HS-27A (cell line): Measurements from ENCODE around the gene TGM4.
A peak's percentile ranks its signal among the peaks of the same experiment; 100 is the strongest.

Experiments used
- DNase-seq: peaks from one replicate; pipeline ENCODE4 v3.0.0-alpha.2; 2012; ENCODE audit warnings: low read depth, missing footprints

The TGM4 gene

GRCh38 chr3:44880284-44880683 is 5.9 kb downstream of the TGM4 start:
- DNase-seq, result no peak

GRCh38 chr3:44883213-44883955 is 9.0 kb downstream of the TGM4 start:
- no peak for DNase-seq

- peak; percentile 97 for DNase-seq
These were observed 9.6 kb downstream of the TGM4 start for GRCh38 chr3:44883999-44884431.

- peak; percentile 96 for DNase-seq
These were observed 11.2 kb downstream of the TGM4 start for GRCh38 chr3:44885618-44886017.

- no peak for DNase-seq
These were observed 12.2 kb downstream of the TGM4 start for GRCh38 chr3:44886561-44886960.

GRCh38 chr3:44887101-44887500 is 12.7 kb downstream of the TGM4 start:
- DNase-seq, result no peak

GRCh38 chr3:44890258-44890657 is 15.8 kb downstream of the TGM4 start:
- DNase-seq, result no peak

GRCh38 chr3:44890852-44891251 is 16.4 kb downstream of the TGM4 start:
- DNase-seq, result no peak

- DNase-seq, result no peak
These were observed 18.3 kb downstream of the TGM4 start for GRCh38 chr3:44892689-44893088.

- no peak for DNase-seq
These were observed 18.7 kb downstream of the TGM4 start for GRCh38 chr3:44893097-44893496.

- DNase-seq, result no peak
These were observed 20.1 kb downstream of the TGM4 start for GRCh38 chr3:44894485-44894884.

- DNase-seq, result no peak
These were observed 22.0 kb downstream of the TGM4 start for GRCh38 chr3:44896440-44896839.

GRCh38 chr3:44899683-44900367 is 25.4 kb downstream of the TGM4 start:
- DNase-seq, result no peak

GRCh38 chr3:44902628-44903027 is 28.2 kb downstream of the TGM4 start:
- DNase-seq, result no peak

- no peak for DNase-seq
These were observed 28.9 kb downstream of the TGM4 start for GRCh38 chr3:44903314-44903713.

- no peak for DNase-seq
These were observed 29.3 kb downstream of the TGM4 start for GRCh38 chr3:44903751-44904150.

GRCh38 chr3:44905446-44906157 is 31.2 kb downstream of the TGM4 start:
- DNase-seq, result no peak

- no peak for DNase-seq
These were observed 32.6 kb downstream of the TGM4 start for GRCh38 chr3:44906997-44907396.

- DNase-seq, result no peak
These were observed 33.2 kb downstream of the TGM4 start for GRCh38 chr3:44907612-44908011.

GRCh38 chr3:44909063-44909462 is 34.7 kb downstream of the TGM4 start:
- no peak for DNase-seq

- DNase-seq, result no peak
These were observed 36.3 kb downstream of the TGM4 start for GRCh38 chr3:44910693-44911092.

- peak; percentile 56 for DNase-seq
These were observed 39.6 kb downstream of the TGM4 start for GRCh38 chr3:44913868-44914468.

GRCh38 chr3:44914936-44915335 is 40.5 kb downstream of the TGM4 start:
- DNase-seq, result no peak
